ENCODE measurements around the gene VAV2.

VAV2 gene

GRCh38 chr9:133979921-133980863, 11.9 kb downstream of the VAV2 start:
- no peak for DNase-seq (ENCODE audit: low read depth)

- no peak for DNase-seq (ENCODE audit: low read depth)
These were observed 12.7 kb downstream of the VAV2 start for GRCh38 chr9:133979273-133979920.

GRCh38 chr9:133978899-133979272, 13.2 kb downstream of the VAV2 start:
- DNase-seq (ENCODE audit: low read depth) = no peak

- DNase-seq (ENCODE audit: low read depth) = no peak
These were observed 13.8 kb downstream of the VAV2 start for GRCh38 chr9:133978226-133978898.

- no peak for DNase-seq (ENCODE audit: low read depth)
These were observed 14.5 kb downstream of the VAV2 start for GRCh38 chr9:133977421-133978201.

- no peak for DNase-seq (ENCODE audit: low read depth)
These were observed 15.2 kb downstream of the VAV2 start for GRCh38 chr9:133976887-133977286.

GRCh38 chr9:133976191-133976861, 15.8 kb downstream of the VAV2 start:
- DNase-seq (ENCODE audit: low read depth) = no peak

- DNase-seq (ENCODE audit: low read depth) = no peak
These were observed 16.6 kb downstream of the VAV2 start for GRCh38 chr9:133975511-133975910.

- no peak for DNase-seq (ENCODE audit: low read depth)
These were observed 17.3 kb downstream of the VAV2 start for GRCh38 chr9:133974631-133975341.

- no peak for DNase-seq (ENCODE audit: low read depth)
These were observed 18.1 kb downstream of the VAV2 start for GRCh38 chr9:133973791-133974630.

GRCh38 chr9:133973111-133973790, 18.9 kb downstream of the VAV2 start:
- DNase-seq (ENCODE audit: low read depth) = no peak

- DNase-seq (ENCODE audit: low read depth) = no peak
These were observed 19.9 kb downstream of the VAV2 start for GRCh38 chr9:133971981-133972941.

- DNase-seq (ENCODE audit: low read depth) = no peak
These were observed 20.8 kb downstream of the VAV2 start for GRCh38 chr9:133971121-133971951.

- DNase-seq (ENCODE audit: low read depth) = no peak
These were observed 21.5 kb downstream of the VAV2 start for GRCh38 chr9:133970581-133971058.

- no peak for DNase-seq (ENCODE audit: low read depth)
These were observed 22.2 kb downstream of the VAV2 start for GRCh38 chr9:133969681-133970580.

All from activated T-helper 1 cell treated with Interleukin-2 at 50 U/mL for 16 hours (primary cell).